Esophagus (tissue), 2 donors: ENCODE measurements around the gene NBL1. TPM values are rescaled to one million over a fixed set of nuclear protein-coding genes. Genes with fewer than 3 reads are reported as not detected.

Experiments used
- H3K27ac ChIP-seq, 2 donors: one replicate each; pipeline ENCODE4 v1.5.1; 2013; ENCODE audit warnings: low read depth in 2 of 2, mild to moderate bottlenecking in 2 of 2, inconsistent platforms in 1 of 2, low read length in 1 of 2, moderate library complexity in 1 of 2
- H3K27me3 ChIP-seq, 2 donors: one replicate each; pipeline ENCODE4 v1.6.1; 2013; ENCODE audit warnings: low read length in 2 of 2, control low read depth in 1 of 2, mild to moderate bottlenecking in 1 of 2; ENCODE audit not compliant: insufficient read depth in 2 of 2, control insufficient read depth in 1 of 2
- H3K36me3 ChIP-seq, 2 donors: one replicate each; pipeline ENCODE4 v1.6.1; 2013; ENCODE audit warnings: low read length in 1 of 2; ENCODE audit not compliant: control insufficient read depth in 2 of 2, insufficient read depth in 2 of 2
- H3K4me1 ChIP-seq, 2 donors: one replicate each; pipeline ENCODE4 v1.6.1; 2013; ENCODE audit warnings: low read length in 1 of 2; ENCODE audit not compliant: control insufficient read depth in 2 of 2, insufficient read depth in 2 of 2
- H3K4me3 ChIP-seq, 2 donors: one replicate each; pipeline ENCODE4 v1.5.1; 2013; ENCODE audit warnings: low read length in 2 of 2, mild to moderate bottlenecking in 2 of 2, low read depth in 1 of 2, moderate library complexity in 1 of 2
- H3K9me3 ChIP-seq, 2 donors: one replicate each; pipeline ENCODE4 v1.6.1; 2013; ENCODE audit warnings: mild to moderate bottlenecking in 2 of 2, low read depth in 1 of 2, low read length in 1 of 2, moderate library complexity in 1 of 2; ENCODE audit not compliant: control insufficient read depth in 2 of 2, insufficient read depth in 1 of 2
- WGBS, 2 donors: extraction: QIAGEN DNeasy Blood & Tissue Kit; methylation state at CpG; one replicate each; pipeline ENCODE4 v1.1.7; 2013; 5-methylcytosine and 5-hydroxymethylcytosine counted together
- polyA plus RNA-seq, 2 donors: library from polyadenylated mRNA; stranded (reverse); fragments of 200-250 nt; gene quantifications; one replicate each; pipeline ENCODE4 v1.2.3, GENCODE V29; 2013
- donor health status: healthy with polysubstance abuse.
- donor health status: Bipolar disorder and iron deficiency.

The NBL1 gene
- polyA plus RNA-seq, 2 donors = 91.7 to 111 TPM

- no peaks in the 10 kb centered on the region for H3K4me1 ChIP-seq
- WGBS, 2 donors = 100% methylated on average over 1 of the region's 1 CpG
- H3K4me3 ChIP-seq = no peak overlapping the region
- no peak overlapping the region for H3K27ac ChIP-seq
- no peaks in the 10 kb centered on the region for H3K9me3 ChIP-seq
- no peaks in the 10 kb centered on the region for H3K27me3 ChIP-seq
- peaks cover 6 to 24% of the 10 kb centered on the region in 2 donors for H3K36me3 ChIP-seq
Observed at GRCh38 chr1:19687414-19687813, 43.3 kb downstream of the NBL1 start.

DNA sequence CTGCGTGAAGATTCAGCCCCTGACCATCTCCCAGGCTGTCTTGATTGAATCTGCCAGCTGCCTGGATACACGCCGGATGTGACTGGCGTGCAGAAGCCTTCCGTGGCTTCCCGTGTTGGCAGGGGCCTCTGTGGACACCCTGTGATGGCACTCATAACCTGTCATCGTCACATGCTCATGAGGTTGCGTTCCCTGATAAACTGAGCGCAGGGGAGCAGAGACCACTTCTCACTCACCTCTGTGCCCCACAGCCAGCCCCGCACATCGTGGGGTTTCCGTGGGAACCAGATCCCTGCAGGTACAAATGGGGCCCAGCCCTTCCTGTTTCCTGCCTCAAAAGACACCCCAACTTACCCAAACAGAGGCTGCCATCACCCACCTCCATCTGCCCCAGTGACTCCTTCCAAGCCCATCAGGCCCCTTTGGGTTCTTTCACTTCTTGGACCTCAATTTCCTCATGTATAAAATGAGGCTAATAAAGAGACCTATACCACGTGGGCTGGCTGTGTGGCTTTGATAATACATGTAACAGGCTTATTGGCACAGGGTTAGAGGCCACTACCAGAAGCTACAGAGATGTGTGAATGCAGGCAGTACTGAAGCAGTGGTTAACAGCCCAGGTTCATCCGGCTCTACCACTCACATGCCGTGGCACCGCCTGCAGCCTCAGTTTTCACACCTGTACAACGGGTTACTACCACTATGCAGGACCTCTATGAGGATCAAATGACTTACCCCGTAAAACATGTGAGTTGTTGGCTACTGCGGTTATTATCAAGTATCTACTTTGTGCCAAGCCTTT is 44.1 kb downstream of the NBL1 start:
- no peak overlapping the region for H3K27ac ChIP-seq
- no peaks in the 10 kb centered on the region for H3K9me3 ChIP-seq
- no peak overlapping the region for H3K4me3 ChIP-seq
- H3K36me3 ChIP-seq = peaks cover 6 to 19% of the 10 kb centered on the region in 2 donors
- no peaks in the 10 kb centered on the region for H3K27me3 ChIP-seq
- WGBS, 2 donors = 85 to 86% methylated on average over 19 of the region's 19 CpGs
- H3K4me1 ChIP-seq = no peaks in the 10 kb centered on the region

DNA sequence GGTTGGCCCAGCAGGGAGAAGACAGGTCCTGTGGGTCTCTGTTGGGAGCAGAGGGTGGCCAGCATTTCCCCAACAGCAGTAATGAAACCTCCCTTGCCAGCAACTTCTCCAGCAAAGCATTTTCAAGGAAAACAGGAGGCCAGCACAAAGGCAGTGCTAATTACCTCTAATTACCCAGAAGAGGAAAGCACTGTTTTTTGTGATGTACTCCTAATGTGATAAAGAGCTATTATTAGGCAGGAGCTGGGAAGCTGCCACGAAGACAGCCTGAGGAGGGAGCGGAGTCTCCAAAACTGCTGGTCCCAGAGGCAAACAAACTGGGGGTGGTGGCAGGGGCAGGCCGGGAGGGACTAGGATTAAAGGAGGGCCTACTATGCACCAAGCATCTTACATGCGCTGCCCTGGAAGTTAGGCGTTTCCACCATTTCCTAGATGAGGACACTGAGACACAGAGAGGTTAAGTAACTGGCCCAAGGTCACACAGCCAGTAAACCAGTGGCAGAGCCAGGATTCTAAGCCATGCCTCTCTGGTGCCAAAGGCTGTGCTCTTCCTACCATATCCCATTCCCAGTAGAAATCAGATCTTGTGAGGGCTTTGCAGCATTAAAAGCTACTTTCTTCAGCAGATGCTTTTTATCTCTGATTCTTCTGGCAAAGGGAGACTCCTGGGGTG is 45.1 kb downstream of the NBL1 start:
- Histone ChIP-seq H3K9me3 (no peaks in the 10 kb centered on the region), H3K36me3 (peaks cover 7 to 21% of the 10 kb centered on the region in 2 donors), H3K27ac (no peak overlapping the region), H3K4me3 (no peak overlapping the region), H3K27me3 (no peaks in the 10 kb centered on the region), H3K4me1 (no peaks in the 10 kb centered on the region)
- 85 to 88% methylated on average over 5 of the region's 5 CpGs for WGBS, 2 donors

DNA sequence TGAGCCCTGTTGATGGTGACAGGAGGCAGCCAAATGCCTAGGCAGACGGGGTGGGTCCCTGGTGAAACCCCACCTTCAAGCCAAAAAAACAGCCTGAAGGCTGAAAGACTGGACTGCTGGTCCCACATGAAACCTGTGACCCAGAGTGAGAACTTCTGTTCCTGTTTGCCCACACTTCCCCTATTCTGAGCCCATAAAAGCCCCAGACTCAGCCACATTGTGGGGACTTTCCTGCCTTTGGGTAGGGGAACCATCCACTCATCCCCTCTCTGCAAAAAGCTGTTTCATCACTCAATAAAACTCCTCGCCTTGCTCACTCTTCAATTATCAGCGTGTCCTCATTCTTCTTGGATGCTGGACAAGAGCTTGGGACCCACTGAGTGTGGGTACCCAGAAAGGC is 45.7 kb downstream of the NBL1 start:
- no peak overlapping the region for H3K27ac ChIP-seq
- no peaks in the 10 kb centered on the region for H3K4me1 ChIP-seq
- H3K36me3 ChIP-seq = peaks cover 14 to 25% of the 10 kb centered on the region in 2 donors
- H3K27me3 ChIP-seq = no peaks in the 10 kb centered on the region
- no peak overlapping the region for H3K4me3 ChIP-seq
- WGBS, 2 donors = 90 to 92% methylated on average over 3 of the region's 3 CpGs
- no peaks in the 10 kb centered on the region for H3K9me3 ChIP-seq

DNA sequence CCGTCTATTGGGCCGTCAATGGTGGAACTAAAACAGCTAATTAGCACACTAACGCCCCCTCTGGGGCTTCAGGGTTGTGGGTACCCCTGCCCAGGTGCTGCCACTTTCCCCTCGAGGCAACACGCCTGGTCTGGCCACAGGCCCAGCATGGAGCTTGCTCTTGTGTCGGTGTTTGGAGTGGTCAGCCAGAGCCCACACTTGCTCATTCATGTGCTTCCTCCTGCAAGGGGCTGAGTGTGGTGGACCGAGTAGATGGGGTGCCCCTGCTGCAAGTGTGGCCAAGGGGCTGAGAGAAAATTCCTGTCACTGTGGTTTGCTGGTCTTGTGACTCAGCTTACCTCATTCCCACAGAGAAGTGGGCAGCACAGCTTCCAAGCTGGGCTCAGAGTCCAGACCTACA is 46.2 kb downstream of the NBL1 start:
- Histone ChIP-seq H3K4me1 (no peaks in the 10 kb centered on the region), H3K4me3 (no peak overlapping the region), H3K36me3 (peaks cover 15 to 27% of the 10 kb centered on the region in 2 donors), H3K27me3 (no peaks in the 10 kb centered on the region), H3K9me3 (no peaks in the 10 kb centered on the region), H3K27ac (no peak overlapping the region)
- 86 to 89% methylated on average over 7 of the region's 7 CpGs for WGBS, 2 donors

DNA sequence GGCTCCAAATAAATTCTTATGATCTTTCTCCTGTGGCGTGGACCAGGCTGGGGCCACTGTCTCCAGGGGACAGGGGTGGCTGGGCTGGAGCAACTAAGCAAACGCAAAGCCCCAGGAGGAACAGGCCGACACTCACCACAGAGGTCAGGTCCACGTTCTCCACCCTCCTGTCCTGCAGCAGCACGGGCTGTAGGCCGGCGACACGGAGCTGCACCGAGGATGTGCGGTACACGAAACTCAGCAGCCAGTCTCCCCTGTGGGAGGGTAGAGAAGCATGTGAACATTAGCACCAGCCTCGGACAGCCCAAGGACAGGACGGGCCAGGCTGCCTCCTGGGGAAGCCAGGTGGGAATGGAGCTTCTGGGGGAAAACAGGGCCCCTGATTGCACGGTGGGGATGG is 50.2 kb downstream of the NBL1 start:
- Histone ChIP-seq H3K4me1 (peaks cover 0 to 2% of the 10 kb centered on the region in 2 donors), H3K4me3 (no peak overlapping the region), H3K9me3 (no peaks in the 10 kb centered on the region), H3K36me3 (peaks cover 15 to 24% of the 10 kb centered on the region in 2 donors), H3K27me3 (no peaks in the 10 kb centered on the region), H3K27ac (no peak overlapping the region)
- WGBS, 2 donors = 86 to 87% methylated on average over 14 of the region's 14 CpGs

DNA sequence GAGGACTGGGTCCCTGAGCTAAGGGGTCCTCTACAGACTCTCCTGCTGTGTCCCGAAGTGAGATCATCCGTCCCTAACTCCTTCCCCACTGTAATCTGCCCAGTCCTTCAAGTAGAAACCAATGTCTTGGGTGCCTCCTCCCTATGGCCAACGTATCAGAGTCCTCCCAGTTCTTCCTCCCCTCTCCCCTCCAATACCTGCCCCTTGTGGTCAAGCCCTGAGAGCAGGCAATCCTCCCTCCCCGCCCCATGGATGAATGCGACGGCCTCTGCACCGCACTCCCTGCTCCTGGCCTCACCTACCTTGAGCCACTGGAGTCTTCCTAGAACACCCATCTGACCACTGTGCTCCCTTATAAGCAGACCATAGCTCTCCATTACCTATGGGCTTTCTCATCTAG is 51.7 kb downstream of the NBL1 start:
- no peak overlapping the region for H3K4me3 ChIP-seq
- whole genome bisulfite sequencing, 2 donors = 92 to 93% methylated on average over 7 of the region's 7 CpGs
- peaks cover 0 to 2% of the 10 kb centered on the region in 2 donors for H3K4me1 ChIP-seq
- H3K36me3 ChIP-seq = peaks cover 13 to 21% of the 10 kb centered on the region in 2 donors
- no peaks in the 10 kb centered on the region for H3K9me3 ChIP-seq
- H3K27ac ChIP-seq = no peak overlapping the region
- H3K27me3 ChIP-seq = no peaks in the 10 kb centered on the region

GRCh38 chr1:19696820-19697219 is 52.7 kb downstream of the NBL1 start:
- no peak overlapping the region for H3K4me3 ChIP-seq
- H3K4me1 ChIP-seq = peaks cover 0 to 2% of the 10 kb centered on the region in 2 donors
- 95 to 96% methylated on average over 8 of the region's 8 CpGs for WGBS, 2 donors
- H3K9me3 ChIP-seq = no peaks in the 10 kb centered on the region
- no peaks in the 10 kb centered on the region for H3K27me3 ChIP-seq
- H3K27ac ChIP-seq = no peak overlapping the region
- peaks cover 13 to 21% of the 10 kb centered on the region in 2 donors for H3K36me3 ChIP-seq

DNA sequence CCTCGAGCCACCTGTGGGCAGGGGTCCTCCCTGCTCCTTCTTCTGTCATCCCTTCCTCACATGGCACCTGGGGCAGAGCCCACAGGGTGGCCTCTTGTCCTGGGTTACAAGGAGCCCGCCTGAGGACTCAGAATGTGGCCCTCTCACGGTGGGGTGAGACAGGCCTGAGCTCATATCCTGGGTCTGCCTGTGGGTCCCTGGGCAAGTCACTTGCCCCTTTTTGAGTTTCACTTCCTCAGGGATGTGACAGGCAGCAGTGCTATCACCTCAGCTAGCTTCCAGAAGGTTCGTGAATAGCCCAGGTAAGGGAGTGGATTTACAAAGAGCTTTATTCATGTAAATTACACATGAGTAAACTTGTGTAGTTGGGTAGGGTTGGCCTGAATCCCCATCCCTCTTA is 54.1 kb downstream of the NBL1 start:
- Histone ChIP-seq H3K9me3 (no peaks in the 10 kb centered on the region), H3K36me3 (peaks cover 13 to 21% of the 10 kb centered on the region in 2 donors), H3K4me1 (peaks cover 0 to 2% of the 10 kb centered on the region in 2 donors), H3K27me3 (no peaks in the 10 kb centered on the region), H3K27ac (no peak overlapping the region), H3K4me3 (no peak overlapping the region)
- WGBS, 2 donors = 80 to 89% methylated on average over 4 of the region's 4 CpGs
